Suppressor macrophage (primary cell): Measurements from ENCODE around the gene EXOC4.

Experiments used
- DNase-seq, 4 experiments: peaks; one replicate each; pipeline ENCODE4 v3.0.0-alpha.2; 2020 to 2022

Gene EXOC4

DNA sequence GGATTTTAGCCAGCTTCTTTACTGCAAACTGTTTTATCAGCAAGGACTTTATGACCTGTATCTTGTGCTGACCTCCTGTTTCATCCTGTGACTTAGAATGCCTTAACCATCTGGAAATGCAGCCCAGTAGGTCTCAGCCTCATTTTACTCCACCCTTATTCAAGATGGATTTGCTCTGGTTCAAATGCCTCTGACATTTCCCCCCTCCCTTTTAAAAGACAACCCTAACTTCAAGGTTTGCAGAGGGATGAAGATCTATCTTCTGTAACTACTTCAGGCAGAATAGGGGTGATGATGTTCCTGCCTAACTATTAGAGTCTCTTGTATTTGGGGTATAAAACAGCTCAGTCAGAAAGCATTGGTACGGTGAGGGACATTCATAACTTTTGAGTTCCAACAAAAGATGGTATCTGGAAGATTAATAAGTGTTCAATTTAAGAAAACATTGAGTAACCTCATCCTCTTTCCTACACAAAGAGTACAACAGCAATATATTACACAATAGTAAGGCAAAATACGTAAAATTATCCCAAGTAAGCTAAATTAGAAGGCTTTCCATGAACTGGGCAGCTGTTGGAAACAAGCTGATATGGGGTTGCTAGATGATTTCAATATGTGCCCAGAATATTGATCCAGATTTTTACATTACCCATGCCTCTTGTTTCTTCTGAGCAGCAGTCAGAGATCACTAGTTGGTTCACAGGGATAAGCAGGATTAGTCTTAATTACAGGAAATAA lies 834.3 kb downstream of the EXOC4 start:
- DNase-seq = no peak

- no peak for DNase-seq
These were observed 835.3 kb downstream of the EXOC4 start for GRCh38 chr7:134088199-134088598.

DNA sequence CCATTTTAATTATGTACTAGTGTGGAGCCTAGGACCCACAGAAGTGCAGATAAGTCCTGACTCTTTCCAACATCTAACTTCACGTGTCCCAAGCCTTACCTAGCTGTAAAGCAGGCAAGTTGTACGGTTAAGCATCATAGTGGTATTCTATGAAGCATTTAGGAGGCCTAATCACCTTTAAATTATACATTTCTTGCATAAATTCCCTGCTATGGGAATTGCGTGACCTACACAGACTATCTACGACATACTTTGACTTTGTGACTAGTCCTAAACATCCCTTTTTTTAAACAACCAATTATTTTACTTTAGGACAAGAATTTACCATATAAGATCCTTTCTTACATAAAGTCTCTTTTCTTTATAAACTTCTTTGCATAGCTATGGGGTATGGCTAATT lies 836.6 kb downstream of the EXOC4 start:
- no peak for DNase-seq

DNA sequence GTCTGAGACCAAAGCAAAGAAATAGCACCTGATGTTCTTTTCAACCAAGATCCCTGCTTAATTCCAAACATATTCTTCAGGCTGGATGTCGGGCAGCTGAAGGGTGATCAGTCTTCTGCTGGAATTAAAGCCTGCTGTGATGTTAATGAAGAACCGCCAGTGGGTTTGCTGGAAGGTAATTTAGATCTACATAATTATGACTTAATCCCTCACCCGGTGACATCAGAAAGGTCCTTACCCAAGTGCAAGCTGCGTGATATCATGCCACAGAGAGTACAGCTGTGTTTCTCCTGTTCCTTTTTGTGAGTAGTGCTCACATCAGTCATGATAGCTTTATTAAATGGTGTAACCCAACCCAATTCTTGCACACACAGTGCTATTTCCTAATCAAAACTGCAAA lies 845.2 kb downstream of the EXOC4 start:
- peak in 1 of 4 experiments; percentile 13 for DNase-seq

DNA sequence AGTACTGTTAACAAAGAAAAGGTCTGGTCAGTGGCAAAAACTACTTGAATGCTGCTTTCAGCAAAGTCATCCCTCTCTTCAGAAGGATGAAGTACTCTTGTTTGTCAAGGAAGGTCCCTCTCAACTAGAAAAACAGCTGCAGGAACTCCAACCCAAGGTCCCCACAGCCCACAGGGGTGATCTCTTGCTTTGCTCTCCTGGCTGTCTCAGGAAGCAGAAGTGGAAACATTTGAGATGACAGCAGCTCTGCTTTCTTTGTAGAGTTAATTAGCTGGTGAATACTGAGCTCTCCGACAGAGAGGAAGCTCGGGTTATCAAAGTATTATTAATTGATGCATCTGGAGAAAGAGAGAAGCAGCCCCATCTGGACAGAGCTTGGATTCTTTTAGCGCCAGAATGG lies 848.8 kb downstream of the EXOC4 start:
- DNase-seq = peak in 3 of 4 experiments; percentile 11 to 28 (median 26)

GRCh38 chr7:134104166-134104565 lies 851.3 kb downstream of the EXOC4 start:
- no peak for DNase-seq

DNA sequence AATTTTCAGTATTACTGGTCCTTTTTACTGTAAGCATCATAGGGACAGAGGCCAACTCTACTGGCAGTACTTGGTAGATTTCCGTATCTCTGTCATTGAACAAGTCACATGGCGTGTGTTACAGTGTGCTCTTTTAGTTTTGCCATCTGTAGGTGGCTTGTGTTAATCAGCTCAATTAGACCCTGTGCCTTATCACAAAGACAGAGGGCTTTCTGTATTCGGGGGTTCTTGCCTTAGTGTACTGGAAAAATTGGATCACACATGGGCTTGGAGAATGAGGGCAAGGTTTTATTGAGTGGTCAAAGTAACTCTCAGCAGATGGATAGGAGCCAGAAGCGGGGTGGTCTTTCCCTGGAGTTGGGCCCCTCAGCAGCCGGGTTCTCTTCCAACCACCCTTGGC lies 853.0 kb downstream of the EXOC4 start:
- no peak for DNase-seq

DNA sequence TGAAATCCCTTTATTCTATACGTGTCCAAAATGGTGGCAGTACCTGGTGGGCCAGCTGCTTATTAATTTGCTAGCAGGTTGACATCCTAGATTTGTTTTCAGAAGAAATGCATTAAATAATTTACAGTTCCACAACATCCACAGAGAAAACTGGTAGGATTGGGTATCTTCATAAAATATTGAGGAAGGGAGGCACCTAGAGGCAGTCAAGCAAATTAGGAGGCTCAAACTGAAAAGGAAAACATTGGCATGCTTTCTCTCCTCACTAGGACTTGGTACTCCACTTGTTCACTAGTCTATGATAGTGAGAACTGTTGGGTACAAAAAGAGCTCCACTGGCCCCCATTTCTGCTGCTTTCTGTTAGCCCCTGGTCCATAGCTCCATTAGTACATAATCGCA lies 855.9 kb downstream of the EXOC4 start:
- DNase-seq = no peak

GRCh38 chr7:134113655-134114054 lies 860.8 kb downstream of the EXOC4 start:
- no peak for DNase-seq

DNA sequence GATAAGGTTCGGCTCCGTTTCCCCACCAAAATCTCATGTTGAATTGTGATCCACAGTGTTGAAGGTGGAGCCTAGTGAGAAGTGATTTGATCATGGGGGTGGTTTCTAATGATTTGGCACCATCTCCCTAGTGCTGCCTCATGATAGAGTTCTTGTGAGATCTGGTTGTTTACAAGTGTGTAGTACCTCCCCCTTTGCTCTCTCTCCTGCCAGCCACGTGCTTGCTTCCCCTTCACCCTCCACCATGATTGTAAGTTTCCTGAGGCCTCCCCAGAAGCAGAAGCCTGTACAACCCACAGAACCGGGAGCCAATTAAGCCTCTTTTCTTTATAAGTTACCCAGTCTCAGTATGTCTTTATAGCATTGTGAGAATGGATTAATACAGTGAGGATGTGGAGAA lies 862.1 kb downstream of the EXOC4 start:
- no peak for DNase-seq
